PFSK-1 (cell line): ENCODE data around the gene HYLS1.

ENCODE experiments used
- FOXP2 ChIP-seq: optimal IDR thresholded peaks from 2 replicates; pipeline ENCODE3; 2011; ENCODE audit warnings: borderline replicate concordance, control low read depth, inconsistent platforms; ENCODE audit not compliant: insufficient read depth; ENCODE audit errors: extremely low read length, extremely low read depth
- POLR2AphosphoS5 ChIP-seq: IDR thresholded peaks from 2 replicates; pipeline ENCODE4 v1.6.1; 2012; ENCODE audit warnings: low read depth, mild to moderate bottlenecking, control low read depth, low read length, moderate library complexity
- REST ChIP-seq, 2 experiments: IDR thresholded peaks; 2 replicates each; pipeline versions ENCODE4 v1.6.1 to v1.8.0; 2011 to 2012; ENCODE audit warnings: low read depth in 2 of 2, low read length in 2 of 2, control low read depth in 1 of 2, inconsistent platforms in 1 of 2, mild to moderate bottlenecking in 1 of 2, moderate library complexity in 1 of 2; ENCODE audit not compliant: insufficient read depth in 1 of 2
- SIN3A ChIP-seq: IDR thresholded peaks from 2 replicates; pipeline ENCODE4 v1.6.1; 2012; ENCODE audit warnings: mild to moderate bottlenecking, low read length, moderate library complexity, borderline replicate concordance; ENCODE audit not compliant: insufficient read depth
- TAF1 ChIP-seq: IDR thresholded peaks from 2 replicates; pipeline ENCODE4 v1.6.1; 2012; ENCODE audit warnings: low read length, control low read depth, borderline replicate concordance; ENCODE audit not compliant: insufficient read depth

The HYLS1 gene

GRCh38 chr11:125947419-125948277, 60.2 kb downstream of the HYLS1 start:
- TF ChIP-seq POLR2AphosphoS5: no peak
- TF ChIP-seq SIN3A: no peak
- TF ChIP-seq REST (IDR thresholded peaks at IDR 0.05; ENCODE audit: insufficient read depth in 1 of 2, low read depth in 2 of 2, low read length in 2 of 2): no peak
- TF ChIP-seq FOXP2: no peak
- no peak for TF ChIP-seq TAF1

GRCh38 chr11:125948278-125949051, 61.0 kb downstream of the HYLS1 start:
- no peak for TF ChIP-seq REST (IDR thresholded peaks at IDR 0.05; ENCODE audit: insufficient read depth in 1 of 2, low read depth in 2 of 2, low read length in 2 of 2)
- no peak for TF ChIP-seq SIN3A
- no peak for TF ChIP-seq POLR2AphosphoS5
- TF ChIP-seq TAF1: no peak
- no peak for TF ChIP-seq FOXP2

- no peak for TF ChIP-seq SIN3A
- no peak for TF ChIP-seq POLR2AphosphoS5
- TF ChIP-seq TAF1: no peak
- TF ChIP-seq REST (IDR thresholded peaks at IDR 0.05; ENCODE audit: insufficient read depth in 1 of 2, low read depth in 2 of 2, low read length in 2 of 2): no peak
- TF ChIP-seq FOXP2: no peak
Measured at GRCh38 chr11:125949271-125950177, 62.1 kb downstream of the HYLS1 start.

- TF ChIP-seq REST (IDR thresholded peaks at IDR 0.05; ENCODE audit: insufficient read depth in 1 of 2, low read depth in 2 of 2, low read length in 2 of 2) (no peak), SIN3A (no peak), POLR2AphosphoS5 (no peak), TAF1 (no peak), FOXP2 (no peak)
Measured at GRCh38 chr11:125950178-125950490, 62.7 kb downstream of the HYLS1 start.
